Upper lobe of right lung (tissue), 1 donor: ENCODE results near the gene MIPOL1. TPM values are rescaled to one million over a fixed set of nuclear protein-coding genes. Genes with fewer than 3 reads are reported as not detected.

Experiments
- ATAC-seq: fragments of 200-7000 bp; cut with Tn5 transposase; one replicate; pipeline ENCODE4 v1.9.1; 2020; ENCODE audit warnings: mild to moderate bottlenecking, moderate library complexity
- DNase-seq: peaks from one replicate; pipeline ENCODE4 v3.0.0-alpha.2; 2020
- H3K27ac ChIP-seq: fragments of 200-600 bp; one replicate; pipeline ENCODE4 v1.8.0; 2022
- H3K27me3 ChIP-seq: fragments of 200-600 bp; one replicate; pipeline ENCODE4 v1.8.0; 2022; ENCODE audit warnings: mild to moderate bottlenecking
- H3K36me3 ChIP-seq: fragments of 200-600 bp; one replicate; pipeline ENCODE4 v1.8.0; 2022
- H3K4me1 ChIP-seq: fragments of 200-600 bp; one replicate; pipeline ENCODE4 v1.8.0; 2022
- H3K4me3 ChIP-seq: fragments of 200-600 bp; one replicate; pipeline ENCODE4 v1.8.0; 2022; ENCODE audit warnings: mild to moderate bottlenecking
- H3K9me3 ChIP-seq: fragments of 200-600 bp; one replicate; pipeline ENCODE4 v1.8.0; 2022
- intact Hi-C: fragments of 100-400 bp; cut with DNase I; formaldehyde crosslinking; loops from one replicate; pipeline ENCODE4 v1.11.0; 2022
- total RNA-seq: library from RNA; stranded (reverse); fragmentation: NEBNext Ultra II Directional; extraction: Animal tissue kit (Norgen Biotek cat#: 25700); gene quantifications from one replicate; pipeline ENCODE4 v1.2.1, GENCODE V29; 2021
- TF ChIP-seq, protein P1 (sequence below): fragments of 200-600 bp; IDR thresholded peaks from one replicate; pipeline ENCODE4 v1.8.0; 2022; ENCODE audit warnings: antibody characterized with exemption
- donor health status: DM: no; HTN: yes; CAD: no; lungs with severe emphysema.

Gene MIPOL1
- total RNA-seq, 1 donor from 2014 or later, result 10.0 TPM

DNA sequence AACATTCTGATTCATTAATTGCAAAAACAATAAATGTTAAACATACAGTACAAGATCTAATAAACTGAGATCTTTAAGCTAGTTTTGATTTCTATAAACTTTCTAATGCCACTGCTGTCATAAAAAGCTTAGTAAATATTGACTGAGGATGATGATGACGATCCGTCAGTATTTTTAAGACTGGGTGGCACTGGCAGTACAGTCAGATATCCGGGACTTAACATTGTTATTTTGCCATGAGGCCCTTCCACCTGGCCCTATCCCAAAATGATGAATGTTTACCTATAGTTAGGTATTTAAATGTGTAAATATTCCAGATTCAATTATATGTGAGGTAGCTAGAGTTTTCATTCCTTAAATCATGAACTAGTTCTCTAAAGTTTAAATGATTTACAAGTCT lies 238.8 kb downstream of the MIPOL1 start:
- DNase-seq (no peak), ATAC-seq (no peak)
- Histone ChIP-seq H3K27ac (no peak overlapping the region), H3K27me3 (no peaks in the 10 kb centered on the region), H3K4me3 (no peak overlapping the region), H3K4me1 (no peaks in the 10 kb centered on the region), H3K36me3 (no peaks in the 10 kb centered on the region), H3K9me3 (no peaks in the 10 kb centered on the region)
- intact Hi-C loops, result no loop called here
- TF ChIP-seq, protein P1, sequence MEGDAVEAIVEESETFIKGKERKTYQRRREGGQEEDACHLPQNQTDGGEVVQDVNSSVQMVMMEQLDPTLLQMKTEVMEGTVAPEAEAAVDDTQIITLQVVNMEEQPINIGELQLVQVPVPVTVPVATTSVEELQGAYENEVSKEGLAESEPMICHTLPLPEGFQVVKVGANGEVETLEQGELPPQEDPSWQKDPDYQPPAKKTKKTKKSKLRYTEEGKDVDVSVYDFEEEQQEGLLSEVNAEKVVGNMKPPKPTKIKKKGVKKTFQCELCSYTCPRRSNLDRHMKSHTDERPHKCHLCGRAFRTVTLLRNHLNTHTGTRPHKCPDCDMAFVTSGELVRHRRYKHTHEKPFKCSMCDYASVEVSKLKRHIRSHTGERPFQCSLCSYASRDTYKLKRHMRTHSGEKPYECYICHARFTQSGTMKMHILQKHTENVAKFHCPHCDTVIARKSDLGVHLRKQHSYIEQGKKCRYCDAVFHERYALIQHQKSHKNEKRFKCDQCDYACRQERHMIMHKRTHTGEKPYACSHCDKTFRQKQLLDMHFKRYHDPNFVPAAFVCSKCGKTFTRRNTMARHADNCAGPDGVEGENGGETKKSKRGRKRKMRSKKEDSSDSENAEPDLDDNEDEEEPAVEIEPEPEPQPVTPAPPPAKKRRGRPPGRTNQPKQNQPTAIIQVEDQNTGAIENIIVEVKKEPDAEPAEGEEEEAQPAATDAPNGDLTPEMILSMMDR, result no peak

DNA sequence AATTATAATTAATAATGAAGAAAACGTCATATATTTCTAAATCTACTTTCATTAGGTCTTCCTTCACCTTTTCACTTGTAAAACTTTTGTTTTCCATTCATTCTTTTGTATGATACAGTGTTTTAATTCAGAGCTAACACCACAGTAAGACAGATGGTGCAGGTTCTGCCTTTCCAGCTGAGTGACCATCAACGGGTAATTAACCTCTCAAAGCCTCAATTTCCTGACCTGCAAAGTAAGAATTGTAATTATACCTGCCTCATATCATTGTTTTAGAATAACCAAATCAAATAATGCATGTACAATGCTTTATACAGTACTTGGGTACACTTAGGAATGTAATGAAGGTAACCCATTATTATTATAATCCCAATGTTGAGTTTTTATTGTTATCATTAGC lies 239.8 kb downstream of the MIPOL1 start:
- DNase-seq, result no peak
- intact Hi-C loops, result no loop called here
- no peak overlapping the region for H3K4me3 ChIP-seq

DNA sequence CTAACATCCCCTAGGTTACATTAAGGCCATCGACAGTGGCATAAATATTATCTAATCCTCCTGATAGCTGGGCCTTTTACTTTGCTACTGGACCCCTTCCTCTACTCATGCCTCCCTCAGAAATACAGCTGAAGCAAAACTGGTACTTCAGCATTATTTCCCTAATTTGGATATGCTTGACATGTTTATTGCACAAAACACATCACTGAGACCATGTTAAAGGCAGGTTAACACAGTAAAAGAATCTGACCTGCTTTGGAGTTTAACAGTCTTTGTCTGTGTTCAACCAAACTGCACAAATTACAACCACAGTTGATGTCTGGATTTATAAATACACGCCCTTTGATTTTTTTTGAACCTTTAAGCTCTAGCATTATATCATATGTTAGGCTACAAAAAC lies 240.7 kb downstream of the MIPOL1 start:
- H3K27me3 ChIP-seq, result no peaks in the 10 kb centered on the region
- TF ChIP-seq, protein P1, result no peak
- no peaks in the 10 kb centered on the region for H3K4me1 ChIP-seq
- H3K36me3 ChIP-seq, result no peaks in the 10 kb centered on the region
- DNase-seq, result no peak
- intact Hi-C loops, result no loop called here
- ATAC-seq, result no peak
- no peaks in the 10 kb centered on the region for H3K9me3 ChIP-seq
- no peak overlapping the region for H3K27ac ChIP-seq
- H3K4me3 ChIP-seq, result no peak overlapping the region

More for the DNA sequence above, 239.8 kb downstream of the MIPOL1 start:
- Histone ChIP-seq H3K27ac (no peak overlapping the region), H3K27me3 (no peaks in the 10 kb centered on the region), H3K4me1 (no peaks in the 10 kb centered on the region), H3K9me3 (no peaks in the 10 kb centered on the region), H3K36me3 (no peaks in the 10 kb centered on the region)
- no peak for ATAC-seq
- TF ChIP-seq, protein P1, result no peak

DNA sequence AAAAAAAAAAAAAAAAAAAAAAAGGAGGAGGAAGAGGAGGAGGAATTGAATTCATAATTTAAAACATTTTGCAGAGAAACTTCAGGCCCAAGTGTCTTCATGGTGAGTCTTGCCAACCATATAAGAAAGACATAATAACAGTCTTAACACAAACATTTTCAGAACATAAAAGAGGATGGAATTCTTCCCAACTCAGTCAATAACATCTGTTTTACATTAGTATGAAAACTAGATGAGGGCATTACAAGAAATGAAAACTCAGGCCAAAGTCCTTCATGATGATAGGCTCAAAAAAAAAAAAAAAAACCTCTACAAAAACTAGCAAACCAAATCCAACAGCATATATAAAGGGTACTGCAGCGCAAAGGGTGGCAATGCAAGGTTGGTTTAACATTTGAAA lies 245.7 kb downstream of the MIPOL1 start:
- Histone ChIP-seq H3K9me3 (no peaks in the 10 kb centered on the region), H3K27me3 (no peaks in the 10 kb centered on the region), H3K4me1 (no peaks in the 10 kb centered on the region), H3K36me3 (no peaks in the 10 kb centered on the region), H3K27ac (no peak overlapping the region), H3K4me3 (no peak overlapping the region)
- intact Hi-C loops, result no loop called here
- no peak for ATAC-seq
- TF ChIP-seq, protein P1, result no peak
- no peak for DNase-seq

DNA sequence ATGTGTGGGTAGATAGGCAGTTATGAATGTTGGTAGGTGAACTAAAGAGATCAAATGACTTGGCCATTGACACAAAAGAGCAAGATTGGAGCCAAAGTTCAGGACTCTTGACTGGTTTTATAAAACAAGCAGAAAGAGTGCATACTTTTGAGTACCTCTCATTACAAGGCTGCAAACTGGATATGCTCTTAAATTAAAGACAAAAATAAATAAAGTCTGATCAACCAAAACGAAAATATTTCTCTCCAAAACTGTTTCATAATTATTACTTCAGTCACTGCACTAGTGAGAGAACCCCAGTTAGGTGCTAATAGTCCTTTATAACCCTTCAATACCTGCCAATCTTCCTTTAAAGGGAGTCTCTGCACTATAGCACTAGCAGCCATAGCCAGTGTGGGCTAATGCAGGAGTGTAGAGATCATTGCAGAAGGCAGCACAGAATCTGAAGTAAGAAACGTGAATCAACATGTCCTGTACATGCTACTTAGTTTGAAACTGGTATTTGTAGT lies 250.2 kb downstream of the MIPOL1 start:
- no peaks in the 10 kb centered on the region for H3K36me3 ChIP-seq
- H3K9me3 ChIP-seq, result no peaks in the 10 kb centered on the region
- DNase-seq, result no peak
- TF ChIP-seq, protein P1, result no peak
- ATAC-seq, result peak; percentile 39
- H3K4me3 ChIP-seq, result no peak overlapping the region
- no peaks in the 10 kb centered on the region for H3K27me3 ChIP-seq
- H3K4me1 ChIP-seq, result no peaks in the 10 kb centered on the region
- H3K27ac ChIP-seq, result no peak overlapping the region
- intact Hi-C loops, result no loop called here

DNA sequence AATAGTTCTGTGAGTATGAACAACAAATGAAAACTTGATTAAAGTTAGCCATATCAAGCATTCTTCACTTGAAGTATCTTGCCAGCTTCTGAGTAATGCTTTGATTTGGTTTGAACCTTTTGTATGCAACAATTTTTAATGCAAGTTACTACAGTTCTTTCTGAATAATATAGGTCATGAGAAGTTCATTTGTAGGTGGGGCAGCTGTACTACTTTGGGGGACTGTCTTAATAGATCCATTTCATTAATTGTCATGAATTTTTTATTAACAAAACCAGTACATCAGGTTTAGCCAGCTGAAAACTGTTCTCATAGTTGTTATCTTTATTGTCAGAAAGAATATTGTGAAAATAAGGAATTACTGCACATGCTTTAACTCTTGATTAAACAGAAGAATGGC lies 254.6 kb downstream of the MIPOL1 start:
- no peak overlapping the region for H3K4me3 ChIP-seq
- ATAC-seq (no peak), DNase-seq (no peak)
- H3K9me3 ChIP-seq, result no peaks in the 10 kb centered on the region
- no peaks in the 10 kb centered on the region for H3K27me3 ChIP-seq
- no peaks in the 10 kb centered on the region for H3K4me1 ChIP-seq
- TF ChIP-seq, protein P1, result no peak
- intact Hi-C loops, result no loop called here
- H3K36me3 ChIP-seq, result no peaks in the 10 kb centered on the region
- H3K27ac ChIP-seq, result no peak overlapping the region
